Large intestine (tissue), 3 donors: ENCODE results near the gene GPC5. TPM values are rescaled to one million over a fixed set of nuclear protein-coding genes. Genes with fewer than 3 reads are reported as not detected.

Experiments used
- DNase-seq, 2 donors: peaks; one replicate each; pipeline versions ENCODE4 v3.0.0 to v3.0.0-alpha.2; 2013
- H3K27ac ChIP-seq: one replicate; pipeline ENCODE4 v1.5.1; 2013; ENCODE audit warnings: low read length
- H3K27me3 ChIP-seq: 2 replicates; pipeline ENCODE4 v1.6.1; 2013; ENCODE audit warnings: low read length; ENCODE audit not compliant: control insufficient read depth, insufficient read depth
- H3K36me3 ChIP-seq: 2 replicates; pipeline ENCODE4 v1.6.1; 2013; ENCODE audit warnings: low read length; ENCODE audit not compliant: control insufficient read depth, insufficient read depth
- H3K4me1 ChIP-seq: one replicate; pipeline ENCODE4 v1.6.1; 2013; ENCODE audit warnings: low read length; ENCODE audit not compliant: control insufficient read depth, insufficient read depth
- H3K4me3 ChIP-seq: one replicate; pipeline ENCODE4 v1.5.1; 2013; ENCODE audit warnings: low read length
- H3K9me3 ChIP-seq: one replicate; pipeline ENCODE4 v1.6.1; 2013; ENCODE audit warnings: mild to moderate bottlenecking, low read depth, low read length, moderate library complexity; ENCODE audit not compliant: control insufficient read depth
- WGBS: methylation state at CpG from one replicate; pipeline ENCODE4 v1.1.5; 2013; ENCODE audit warnings: low lambda C conversion rate; ENCODE audit not compliant: insufficient coverage; 5-methylcytosine and 5-hydroxymethylcytosine counted together
- polyA plus RNA-seq: library from polyadenylated mRNA; unstranded; fragments of 120-200 nt; gene quantifications from one replicate; pipeline ENCODE4 v1.2.1, GENCODE V29; 2013

GPC5 gene
- polyA plus RNA-seq, 1 donor, result 0.42 TPM

DNA sequence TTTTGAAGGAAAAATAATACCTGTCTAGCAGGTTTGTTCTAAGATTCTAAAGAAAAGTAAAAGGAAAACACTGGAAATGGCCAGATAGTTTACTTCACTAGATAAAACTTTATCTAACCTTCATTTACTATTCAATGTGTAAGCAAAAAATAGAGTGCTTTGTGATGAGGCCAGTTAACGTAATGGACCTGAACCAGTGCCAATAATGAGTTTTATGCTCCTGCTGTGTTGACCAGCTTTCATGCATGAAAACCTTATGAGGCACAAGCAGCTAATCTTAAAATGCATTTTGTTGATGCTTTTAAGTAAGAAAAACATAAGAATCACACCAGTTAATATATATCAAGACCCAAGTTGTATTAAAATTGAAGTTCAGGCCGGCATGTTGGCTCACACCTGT, 1211.0 kb downstream of the GPC5 start:
- no peak overlapping the region for H3K4me3 ChIP-seq
- H3K4me1 ChIP-seq, result peaks cover 3% of the 10 kb centered on the region
- 33% methylated on average over 1 of the region's 2 CpGs for WGBS
- H3K9me3 ChIP-seq, result no peaks in the 10 kb centered on the region
- H3K27me3 ChIP-seq, result no peaks in the 10 kb centered on the region
- DNase-seq, result peak in 1 of 2 donors; percentile 30
- H3K36me3 ChIP-seq, result no peaks in the 10 kb centered on the region
- no peak overlapping the region for H3K27ac ChIP-seq

DNA sequence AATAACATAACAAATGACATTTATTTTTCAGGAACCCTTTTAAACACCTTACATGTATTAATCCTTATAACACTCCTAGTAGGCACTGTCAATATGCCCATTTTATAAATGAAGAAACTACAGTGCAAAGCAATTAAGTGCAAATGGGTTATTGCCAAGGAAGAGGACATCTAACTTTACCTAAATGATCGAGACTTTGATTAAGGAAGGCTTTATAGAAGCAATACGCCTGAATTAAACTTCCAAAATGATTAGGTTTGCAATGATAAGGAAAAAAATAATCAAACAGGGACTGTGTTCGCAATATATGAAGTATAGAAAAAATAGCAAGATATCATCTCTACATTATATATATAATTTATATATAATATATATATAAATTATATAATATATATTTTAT, 1214.5 kb downstream of the GPC5 start:
- WGBS, result 100% methylated on average over 1 of the region's 3 CpGs
- H3K27ac ChIP-seq, result no peak overlapping the region
- no peaks in the 10 kb centered on the region for H3K27me3 ChIP-seq

DNA sequence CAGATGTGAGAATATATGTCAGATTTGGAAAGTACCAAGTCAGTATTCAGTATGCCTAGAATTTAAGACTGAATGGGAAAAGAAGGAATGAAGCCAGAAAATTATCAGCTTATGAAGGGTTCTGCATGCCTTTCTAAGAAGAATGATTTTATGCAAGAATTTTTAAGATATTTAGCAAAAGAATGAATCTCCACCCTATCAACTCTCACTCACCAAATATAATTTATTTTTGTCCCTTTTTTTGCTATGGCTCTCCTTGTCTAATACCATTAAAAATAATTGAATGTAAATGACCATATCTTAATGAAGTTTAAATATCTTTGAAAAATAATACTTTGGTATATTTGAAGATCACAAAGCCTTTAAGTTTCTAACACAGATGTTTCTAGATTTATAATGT, 1215.5 kb downstream of the GPC5 start:
- Histone ChIP-seq H3K27ac (no peak overlapping the region), H3K9me3 (no peaks in the 10 kb centered on the region), H3K4me1 (peaks cover 3% of the 10 kb centered on the region), H3K36me3 (no peaks in the 10 kb centered on the region), H3K4me3 (no peak overlapping the region), H3K27me3 (no peaks in the 10 kb centered on the region)
- no peak for DNase-seq

More for the DNA sequence above, 1214.5 kb downstream of the GPC5 start:
- no peaks in the 10 kb centered on the region for H3K9me3 ChIP-seq
- H3K36me3 ChIP-seq, result no peaks in the 10 kb centered on the region
- H3K4me3 ChIP-seq, result no peak overlapping the region
- H3K4me1 ChIP-seq, result peaks cover 3% of the 10 kb centered on the region
- no peak for DNase-seq

DNA sequence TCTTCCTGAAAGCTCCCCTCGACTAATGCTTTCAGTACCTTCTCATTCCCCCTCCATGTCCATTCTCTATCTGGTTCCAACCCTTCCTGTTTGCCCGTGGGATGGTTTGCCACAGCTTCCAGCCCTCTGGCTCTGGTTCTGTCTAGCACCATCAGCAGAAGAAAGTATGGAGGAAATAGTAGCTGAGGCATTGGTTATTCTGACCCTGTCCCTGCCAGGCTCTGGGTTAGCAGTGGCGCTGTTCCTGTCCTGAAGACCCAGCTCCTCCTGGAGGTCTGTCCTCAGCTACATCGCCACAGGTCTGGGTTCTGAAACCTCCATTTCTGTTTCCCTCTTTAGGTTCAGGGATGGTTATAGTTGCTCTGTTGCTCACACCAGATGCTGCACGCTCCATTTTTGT, 1223.6 kb downstream of the GPC5 start:
- H3K4me1 ChIP-seq, result no peaks in the 10 kb centered on the region
- WGBS, result no CpG with 5 or more reads among the region's 5 CpGs
- no peak overlapping the region for H3K27ac ChIP-seq
- H3K27me3 ChIP-seq, result no peaks in the 10 kb centered on the region
- DNase-seq, result no peak
- no peaks in the 10 kb centered on the region for H3K36me3 ChIP-seq
- H3K9me3 ChIP-seq, result no peaks in the 10 kb centered on the region
- no peak overlapping the region for H3K4me3 ChIP-seq

DNA sequence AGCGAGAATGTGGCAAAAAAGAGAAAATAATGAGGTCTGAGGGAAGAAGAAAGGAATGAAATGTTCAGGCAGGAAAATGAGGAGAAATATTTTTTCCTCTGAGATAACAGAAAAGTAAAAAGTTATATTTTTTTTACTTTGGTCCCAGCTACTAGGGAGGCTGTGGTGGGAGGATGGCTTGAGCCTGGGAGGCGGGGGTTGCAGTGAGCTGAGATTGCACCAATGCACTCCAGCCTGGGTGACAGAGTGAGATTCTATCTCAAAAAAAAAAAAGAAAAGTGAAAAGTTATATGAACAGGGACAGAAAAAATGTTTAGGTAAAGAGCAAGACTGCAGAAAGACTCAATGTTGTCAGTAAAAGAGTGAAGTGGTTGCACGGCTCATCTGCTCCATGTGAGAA, 1224.5 kb downstream of the GPC5 start:
- H3K4me1 ChIP-seq, result no peaks in the 10 kb centered on the region
- H3K9me3 ChIP-seq, result no peaks in the 10 kb centered on the region
- WGBS, result 45% methylated on average over 1 of the region's 3 CpGs
- no peak for DNase-seq
- no peaks in the 10 kb centered on the region for H3K36me3 ChIP-seq
- H3K4me3 ChIP-seq, result no peak overlapping the region
- H3K27me3 ChIP-seq, result no peaks in the 10 kb centered on the region
- no peak overlapping the region for H3K27ac ChIP-seq

DNA sequence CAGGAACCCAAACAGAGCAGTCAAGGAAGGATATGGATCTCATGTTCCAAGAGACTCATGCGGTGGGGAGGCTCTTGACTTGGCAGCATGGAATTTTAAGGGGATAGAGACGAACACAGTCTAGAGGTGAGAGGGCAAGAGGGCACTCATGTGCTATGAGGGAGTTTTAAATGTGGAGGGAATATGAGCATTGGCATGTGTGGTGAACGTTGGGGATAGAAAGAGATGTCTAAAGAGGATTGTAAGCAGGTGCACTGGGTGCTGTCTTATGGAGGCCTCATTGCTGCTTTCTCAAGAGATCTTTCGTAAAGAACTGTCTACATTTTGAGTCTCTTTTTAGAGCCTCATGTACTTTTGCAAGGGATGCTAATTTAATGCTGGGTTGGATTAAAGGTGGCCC, 1227.9 kb downstream of the GPC5 start:
- Histone ChIP-seq H3K4me1 (no peaks in the 10 kb centered on the region), H3K27me3 (no peaks in the 10 kb centered on the region), H3K27ac (no peak overlapping the region), H3K9me3 (no peaks in the 10 kb centered on the region), H3K4me3 (no peak overlapping the region), H3K36me3 (no peaks in the 10 kb centered on the region)
- 94% methylated on average over 2 of the region's 4 CpGs for WGBS
- no peak for DNase-seq

DNA sequence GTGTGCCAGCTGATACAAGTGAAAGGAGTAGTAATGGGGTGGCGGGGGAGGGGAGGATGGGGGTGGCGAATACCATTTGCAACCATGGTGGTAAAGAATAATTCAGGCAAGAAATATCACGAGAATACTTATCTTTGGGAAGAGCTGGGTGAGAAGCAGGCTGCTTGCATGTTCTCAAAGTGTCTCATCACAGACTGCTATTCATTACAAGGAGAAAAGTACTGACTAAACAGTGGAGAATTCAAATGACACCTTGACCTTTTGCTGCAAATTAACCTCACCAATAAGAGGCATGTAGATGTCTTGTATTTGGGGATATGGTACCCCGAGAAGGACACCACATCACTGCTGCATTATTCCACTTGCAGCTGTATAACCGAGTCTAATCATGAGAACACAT, 1242.5 kb downstream of the GPC5 start:
- Histone ChIP-seq H3K9me3 (no peaks in the 10 kb centered on the region), H3K27me3 (no peaks in the 10 kb centered on the region), H3K36me3 (no peaks in the 10 kb centered on the region), H3K4me1 (peaks cover 3% of the 10 kb centered on the region), H3K27ac (no peak overlapping the region), H3K4me3 (no peak overlapping the region)
- 100% methylated on average over 1 of the region's 5 CpGs for WGBS
- DNase-seq, result no peak

DNA sequence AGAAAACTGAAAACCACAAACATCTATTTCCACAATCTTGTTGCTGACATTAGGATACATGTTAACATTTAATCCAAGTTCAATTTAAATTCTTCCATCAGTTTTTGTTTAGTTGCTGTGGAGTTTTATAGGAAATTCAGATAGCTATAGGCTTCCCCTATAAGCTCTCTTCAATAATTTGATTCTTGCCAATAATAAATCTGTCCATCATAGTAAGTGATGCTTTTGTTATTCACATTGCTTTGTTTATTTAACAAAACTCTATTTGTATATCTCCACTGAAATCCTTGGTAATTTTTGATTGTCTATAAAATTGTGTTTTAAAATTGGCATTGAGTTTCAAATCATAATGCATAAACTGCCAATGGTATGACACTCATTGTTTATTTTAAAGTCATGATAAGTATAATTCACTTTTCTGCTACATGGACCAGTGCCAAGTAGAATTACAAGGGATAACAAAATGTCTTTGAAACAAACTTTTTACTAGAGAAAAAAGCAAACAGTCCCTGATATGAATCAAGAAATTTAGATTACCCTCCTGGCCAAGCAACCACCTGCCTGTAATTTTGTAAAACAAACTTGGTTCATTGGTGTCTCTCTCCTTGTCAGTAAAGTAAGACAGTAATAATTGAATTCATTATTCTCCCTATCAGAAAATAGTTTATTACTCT, 1250.9 kb downstream of the GPC5 start:
- H3K4me1 ChIP-seq, result peaks cover 3% of the 10 kb centered on the region
- H3K4me3 ChIP-seq, result no peak overlapping the region
- H3K9me3 ChIP-seq, result no peaks in the 10 kb centered on the region
- no peaks in the 10 kb centered on the region for H3K27me3 ChIP-seq
- peak in 1 of 2 donors; percentile 26 for DNase-seq
- H3K36me3 ChIP-seq, result no peaks in the 10 kb centered on the region
- H3K27ac ChIP-seq, result no peak overlapping the region

DNA sequence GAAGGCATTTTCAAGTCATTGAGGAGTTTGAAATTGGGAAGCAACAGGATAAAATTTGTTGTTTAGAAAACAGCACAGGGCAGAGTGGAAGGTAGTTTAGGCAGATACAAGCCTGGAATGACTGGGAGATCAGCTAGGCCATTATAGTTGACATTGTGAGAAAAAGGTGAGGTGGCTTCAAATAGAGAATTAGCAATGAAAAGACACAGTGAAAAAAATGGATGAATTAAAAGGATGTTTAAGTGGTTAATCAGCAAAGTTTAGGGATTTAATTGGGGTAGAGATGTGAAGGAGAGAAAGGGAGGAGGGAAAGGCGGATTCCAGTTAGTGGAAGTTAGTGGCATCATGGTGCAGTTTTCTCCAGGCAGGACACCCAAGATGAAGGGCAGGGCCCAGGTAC, 1257.7 kb downstream of the GPC5 start:
- no peak for DNase-seq
- no peaks in the 10 kb centered on the region for H3K9me3 ChIP-seq
- 100% methylated on average over 1 of the region's 1 CpG for WGBS
- H3K4me3 ChIP-seq, result no peak overlapping the region
- H3K4me1 ChIP-seq, result no peaks in the 10 kb centered on the region
- no peak overlapping the region for H3K27ac ChIP-seq
- H3K27me3 ChIP-seq, result no peaks in the 10 kb centered on the region
- no peaks in the 10 kb centered on the region for H3K36me3 ChIP-seq

DNA sequence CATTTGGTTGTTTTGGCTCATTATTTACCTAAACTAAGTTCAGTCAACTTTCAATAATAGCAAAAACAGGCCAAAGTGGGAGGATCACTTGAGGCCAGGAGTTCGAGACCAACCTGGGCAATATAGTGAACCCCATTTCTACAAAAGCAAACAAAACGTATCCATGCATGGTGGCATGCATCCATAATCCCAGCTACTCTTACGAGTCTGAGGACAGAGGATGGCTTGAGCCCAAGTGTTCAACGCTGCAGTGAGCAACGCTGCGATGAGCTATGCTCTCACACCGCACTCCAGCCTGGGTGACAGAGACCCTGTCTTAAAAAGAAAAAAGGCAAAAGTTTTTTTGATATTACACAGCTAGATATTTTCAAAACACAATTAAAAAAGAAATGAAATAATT, 1258.2 kb downstream of the GPC5 start:
- Histone ChIP-seq H3K27ac (no peak overlapping the region), H3K4me1 (no peaks in the 10 kb centered on the region), H3K27me3 (no peaks in the 10 kb centered on the region), H3K36me3 (no peaks in the 10 kb centered on the region), H3K9me3 (no peaks in the 10 kb centered on the region), H3K4me3 (no peak overlapping the region)
- WGBS, result 83% methylated on average over 1 of the region's 7 CpGs
- DNase-seq, result no peak

DNA sequence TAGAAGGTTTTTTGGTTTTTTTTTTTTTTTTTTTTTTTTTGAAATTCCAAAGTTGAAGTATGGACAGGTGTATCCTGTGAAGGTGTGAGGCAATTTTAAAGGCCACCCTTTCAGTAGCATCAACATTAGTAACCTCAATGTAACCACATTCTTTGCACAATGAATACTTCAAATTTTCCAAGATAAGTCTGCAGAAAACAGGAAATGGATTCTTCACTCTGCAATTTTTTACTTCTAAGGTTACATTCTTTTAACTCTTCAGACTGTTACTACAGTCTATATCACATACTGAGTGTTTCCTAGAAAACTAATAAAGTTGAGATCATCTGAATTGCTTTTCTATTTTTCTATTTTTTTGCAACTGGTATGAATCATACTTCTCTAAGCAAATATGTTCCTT, 1259.1 kb downstream of the GPC5 start:
- no peak overlapping the region for H3K27ac ChIP-seq

More for the DNA sequence above, 1259.1 kb downstream of the GPC5 start:
- Histone ChIP-seq H3K9me3 (no peaks in the 10 kb centered on the region), H3K4me1 (no peaks in the 10 kb centered on the region), H3K36me3 (no peaks in the 10 kb centered on the region), H3K4me3 (no peak overlapping the region), H3K27me3 (no peaks in the 10 kb centered on the region)
- DNase-seq, result no peak
